GM12878 (cell line): Measurements from ENCODE around the gene LIX1L. TPM values are rescaled to one million over a fixed set of nuclear protein-coding genes. Genes with fewer than 3 reads are reported as not detected.

Source experiments
- ATAC-seq: fragments of 200-7000 bp; cut with Tn5 transposase; 3 replicates; pipeline ENCODE4 v1.9.1; 2020; ENCODE audit warnings: mild to moderate bottlenecking, moderate library complexity
- BruUV-seq: library from RNA; stranded (reverse); fragments of 400-500 nt; replicated peaks from 2 replicates; lab custom pipeline; 2021; lab: Mats Ljungman, UMichigan
- CTCF ChIA-PET: fragments of 300-600 bp; sonication (Branson Sonifier 250); formaldehyde crosslinking; extraction: SDS; loops from one replicate; lab custom pipeline; 2021; ENCODE audit warnings: inconsistent platforms; lab: Yijun Ruan, JAX
- POLR2A ChIA-PET: fragments of 350-600 bp; formaldehyde crosslinking; extraction: SDS; loops from one replicate; lab custom pipeline; 2021; ENCODE audit warnings: inconsistent platforms; lab: Charles Lee
- RAD21 ChIA-PET: fragments of 300-600 bp; sonication (Branson Sonifier 250); formaldehyde crosslinking; loops from one replicate; lab custom pipeline; 2023; ENCODE audit warnings: antibody characterized with exemption; ENCODE audit not compliant: unreplicated experiment; lab: Charles Lee
- SMC1A ChIA-PET: fragments of 300-600 bp; sonication (Branson Sonifier 250); formaldehyde crosslinking; loops from one replicate; lab custom pipeline; 2023; ENCODE audit not compliant: unreplicated experiment, uncharacterized antibody; lab: Charles Lee
- DNase-seq: peaks from one replicate; pipeline ENCODE4 v3.0.0-alpha.2; 2011; ENCODE audit warnings: low read depth, low spot score
- FAIRE-seq: peaks from 3 replicates; lab custom pipeline; 2011; peaks lifted over from hg19 to GRCh38; lab: Jason Lieb, UNC
- H2AFZ ChIP-seq: 2 replicates; pipeline ENCODE4 v1.6.0; 2011; ENCODE audit warnings: low read depth, low read length, control low read depth; ENCODE audit not compliant: control insufficient read depth
- H3K27ac ChIP-seq: 2 replicates; pipeline ENCODE4 v1.5.1; 2011; ENCODE audit warnings: control low read depth; ENCODE audit not compliant: control insufficient read depth, insufficient read depth
- H3K27me3 ChIP-seq, 2 experiments: replicated peaks in 1 of 2; 2 replicates each; pipeline versions ENCODE4 v1.6.0 to v1.6.1; 2011; ENCODE audit warnings: low read length in 1 of 2; ENCODE audit not compliant: control insufficient read depth in 2 of 2, insufficient read depth in 2 of 2
- H3K36me3 ChIP-seq, 2 experiments: 2 replicates each; pipeline ENCODE4 v1.5.1; 2011; ENCODE audit warnings: low read length in 1 of 2; ENCODE audit not compliant: control insufficient read depth in 2 of 2, insufficient read depth in 2 of 2
- H3K4me1 ChIP-seq: 2 replicates; pipeline ENCODE4 v1.6.1; 2011; ENCODE audit warnings: mild to moderate bottlenecking, low read length, moderate library complexity, mixed read lengths; ENCODE audit not compliant: control insufficient read depth, insufficient read depth
- H3K4me2 ChIP-seq: 2 replicates; pipeline ENCODE4 v1.6.0; 2011; ENCODE audit warnings: control low read depth; ENCODE audit not compliant: control insufficient read depth, insufficient read depth
- H3K4me3 ChIP-seq: fragments of 200-600 bp; sonication (generic); 2 replicates; pipeline ENCODE4 v1.5.1; 2016
- H3K79me2 ChIP-seq: 2 replicates; pipeline ENCODE4 v1.6.0; 2011; ENCODE audit warnings: low read length; ENCODE audit not compliant: control insufficient read depth, insufficient read depth
- H3K9ac ChIP-seq: 2 replicates; pipeline ENCODE4 v1.8.0; 2011; ENCODE audit warnings: low read length, control low read depth, mixed read lengths; ENCODE audit not compliant: control insufficient read depth, insufficient read depth
- H3K9me3 ChIP-seq: replicated peaks from 3 replicates; pipeline ENCODE4 v1.5.1; 2011; ENCODE audit warnings: mild to moderate bottlenecking, low read length; ENCODE audit not compliant: control insufficient read depth, insufficient read depth
- H4K20me1 ChIP-seq: 2 replicates; pipeline ENCODE4 v1.6.0; 2011; ENCODE audit not compliant: control insufficient read depth, insufficient read depth
- BCLAF1 ChIP-seq: fragments of 450-650 bp; IDR thresholded peaks from 2 replicates; pipeline ENCODE4 v1.6.1; 2017; ENCODE audit warnings: antibody characterized with exemption, mild to moderate bottlenecking, moderate library complexity
- FOS ChIP-seq: IDR thresholded peaks from 3 replicates; pipeline ENCODE4 v1.6.1; 2011; ENCODE audit warnings: borderline replicate concordance; ENCODE audit not compliant: insufficient read length; ENCODE audit errors: extremely low read depth
- JUNB ChIP-seq: IDR thresholded peaks from 2 replicates; pipeline ENCODE4 v1.6.1; 2016; ENCODE audit warnings: antibody characterized with exemption, mild to moderate bottlenecking
- KAT2A ChIP-seq: conservative IDR thresholded peaks from 2 replicates; pipeline ENCODE4 v1.6.1; 2011; ENCODE audit warnings: low read depth, low read length; ENCODE audit not compliant: control insufficient read depth
- NKRF ChIP-seq: fragments of 450-650 bp; conservative IDR thresholded peaks from 2 replicates; pipeline ENCODE4 v1.6.1; 2017; ENCODE audit warnings: mild to moderate bottlenecking, moderate library complexity
- WGBS: methylation state at CpG from one replicate; pipeline ENCODE4 v1.1.6; 2016; ENCODE audit warnings: low lambda C conversion rate; ENCODE audit not compliant: insufficient replicate concordance, insufficient coverage; ENCODE audit errors: missing lambda C conversion rate; 5-methylcytosine and 5-hydroxymethylcytosine counted together
- in situ Hi-C: fragments of 300-500 bp; cut with MboI; formaldehyde crosslinking; loops from 9 replicates; pipeline ENCODE4 v1.14.3; 2018; ENCODE audit warnings: mixed read lengths
- intact Hi-C: fragments of 100-400 bp; cut with micrococcal nuclease; formaldehyde crosslinking; loops from one replicate; pipeline ENCODE4 v1.14.2; 2022; ENCODE audit not compliant: unreplicated experiment
- polyA plus RNA-seq, 11 experiments: library from polyadenylated mRNA; depleted of rRNA in 4 of 11; unstranded in 6 of 11; stranded (reverse) in 5 of 11; fragments of >200 nt; fragmentation: Nextera tagmentation in 4 of 11; fragmentation: Illumina TruSeq in 1 of 11; extraction: Ambion mirVana in 4 of 11; extraction: Trizol in 1 of 11; gene quantifications; 1 replicate in 1 of 11; 2 replicates in 10 of 11; pipeline versions ENCODE4 v1.2.1 to v1.2.3, GENCODE V29; 2011 to 2016; ENCODE audit warnings: inconsistent platforms in 2 of 11, missing spikeins in 2 of 11, low read depth in 1 of 11
- total RNA-seq, 4 experiments: library from RNA; depleted of rRNA in 3 of 4; stranded (reverse); fragments of >200 nt in 3 of 4; fragmentation: Illumina TruSeq in 1 of 4; extraction: Trizol in 1 of 4; gene quantifications; 2 replicates each; pipeline versions ENCODE4 v1.2.1 to v1.2.3, GENCODE V29; 2013 to 2021

Gene LIX1L
- total and polyA plus RNA-seq, 10 of the 15 experiments (the other 5 are each of a cell fraction or from before 2014, with no cell fraction given), result 5.5 to 48.2 (median 15.3) TPM

GRCh38 chr1:145999321-146000024, 41.7 kb upstream of the LIX1L start:
- Histone ChIP-seq H3K4me3 (no peak overlapping the region), H3K9ac (no peak overlapping the region), H3K4me2 (no peak overlapping the region), H3K27ac (no peak overlapping the region), H3K27me3 (no peaks in the 10 kb centered on the region)
- no TSS peak for BruUV-seq
- WGBS, result 65% methylated on average over 5 of the region's 5 CpGs
- DNase-seq (no peak), ATAC-seq (no peak)
- TF ChIP-seq JUNB, result no peak
- TF ChIP-seq NKRF, result no peak
- no peak for TF ChIP-seq KAT2A
- TF ChIP-seq FOS, result no peak
- TF ChIP-seq BCLAF1, result no peak
- TF ChIP-seq, all 136 proteins: peak for 0
- ChIA-PET POLR2A (interaction anchor here (0.5 kb wide), 1 partner anchor 30 kb away, joined by 3 read pairs; no protein-coding TSS in a partner anchor), SMC1A (interaction anchor here (0.8 to 12.5 kb wide), 2 partner anchors 11 to 19 kb away, joined by 3 to 244 read pairs; no protein-coding TSS in a partner anchor), CTCF (interaction anchor here (0.6 to 1.0 kb wide), 3 partner anchors 13 to 34 kb away, joined by 3 to 5 read pairs (median 4); no protein-coding TSS in a partner anchor), RAD21 (interaction anchor here (1.0 kb wide), 1 partner anchor 21 kb away, joined by 4 read pairs; no protein-coding TSS in a partner anchor)
- no peak for FAIRE-seq
- 0 out of 4 replicates have a peak, but pooled peaks cover 0 to under 1% of the 10 kb centered on the region in 2 experiments for H3K36me3 ChIP-seq
- H2AFZ ChIP-seq, result no peak overlapping the region; the same call in none of the 2 replicates
- intact Hi-C loops, result no loop called here
- peaks cover 8% of the 10 kb centered on the region for H3K4me1 ChIP-seq
- H3K9me3 ChIP-seq, result no peaks in the 10 kb centered on the region
- in situ Hi-C loops, result no loop called here
- H3K79me2 ChIP-seq, result peaks cover 15% of the 10 kb centered on the region
- H4K20me1 ChIP-seq, result no peaks in the 10 kb centered on the region
